NCI-H2196 (cell line): ENCODE measurements around the gene GAGE2A.
"Not testable (repeated sequence)": the region's sequence is repeated elsewhere in the genome, so short reads cannot be mapped to it uniquely, and the experiment has no call there.

Experiments
- DNase-seq: peaks from one replicate; lab custom pipeline; 2025; ENCODE audit not compliant: unreplicated experiment; lab: John Stamatoyannopoulos, UW

The GAGE2A gene, protein sequence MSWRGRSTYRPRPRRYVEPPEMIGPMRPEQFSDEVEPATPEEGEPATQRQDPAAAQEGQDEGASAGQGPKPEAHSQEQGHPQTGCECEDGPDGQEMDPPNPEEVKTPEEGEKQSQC

GRCh38 chrX:49589196-49589595 lies at the start of gene GAGE2A:
TSS of gene GAGE2A (plus strand) at chrX:49589496. CDS start at chrX:49590651, 1,155 bp downstream.
- DNase-seq, result not testable (repeated sequence)

DNA sequence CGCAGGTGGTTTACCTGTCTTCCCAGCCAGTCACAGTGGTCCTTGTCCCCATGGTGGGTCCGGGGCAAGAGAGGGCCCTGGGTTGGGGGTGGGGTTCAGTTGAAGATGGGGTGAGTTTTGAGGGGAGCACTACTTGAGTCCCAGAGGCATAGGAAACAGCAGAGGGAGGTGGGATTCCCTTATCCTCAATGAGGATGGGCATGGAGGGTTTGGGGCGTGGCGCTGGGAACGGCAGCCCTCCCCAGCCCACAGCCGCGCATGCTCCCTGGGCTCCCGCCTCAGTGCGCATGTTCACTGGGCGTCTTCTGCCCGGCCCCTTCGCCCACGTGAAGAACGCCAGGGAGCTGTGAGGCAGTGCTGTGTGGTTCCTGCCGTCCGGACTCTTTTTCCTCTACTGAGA lies 47.9 kb upstream of the GAGE2A start, which contains the start of gene GAGE12D:
Gene GAGE12D (plus strand): TSS at position 301 of the 400 bp plus-strand sequence. CDS start 1,155 bp downstream, outside the sequence.
- not testable (repeated sequence) for DNase-seq

- DNase-seq, result not testable (repeated sequence)
Measured at GRCh38 chrX:49550989-49551388, 38.3 kb upstream of the GAGE2A start, which contains the start of gene GAGE12E. TSS of gene GAGE12E (plus strand) at chrX:49551289. CDS start at chrX:49552444, 1,155 bp downstream.

DNA sequence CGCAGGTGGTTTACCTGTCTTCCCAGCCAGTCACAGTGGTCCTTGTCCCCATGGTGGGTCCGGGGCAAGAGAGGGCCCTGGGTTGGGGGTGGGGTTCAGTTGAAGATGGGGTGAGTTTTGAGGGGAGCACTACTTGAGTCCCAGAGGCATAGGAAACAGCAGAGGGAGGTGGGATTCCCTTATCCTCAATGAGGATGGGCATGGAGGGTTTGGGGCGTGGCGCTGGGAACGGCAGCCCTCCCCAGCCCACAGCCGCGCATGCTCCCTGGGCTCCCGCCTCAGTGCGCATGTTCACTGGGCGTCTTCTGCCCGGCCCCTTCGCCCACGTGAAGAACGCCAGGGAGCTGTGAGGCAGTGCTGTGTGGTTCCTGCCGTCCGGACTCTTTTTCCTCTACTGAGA lies 28.8 kb upstream of the GAGE2A start, which contains the start of gene GAGE12F:
Gene GAGE12F (plus strand): TSS at position 301 of the 400 bp plus-strand sequence. CDS start 1,155 bp downstream, outside the sequence.
- not testable (repeated sequence) for DNase-seq

DNA sequence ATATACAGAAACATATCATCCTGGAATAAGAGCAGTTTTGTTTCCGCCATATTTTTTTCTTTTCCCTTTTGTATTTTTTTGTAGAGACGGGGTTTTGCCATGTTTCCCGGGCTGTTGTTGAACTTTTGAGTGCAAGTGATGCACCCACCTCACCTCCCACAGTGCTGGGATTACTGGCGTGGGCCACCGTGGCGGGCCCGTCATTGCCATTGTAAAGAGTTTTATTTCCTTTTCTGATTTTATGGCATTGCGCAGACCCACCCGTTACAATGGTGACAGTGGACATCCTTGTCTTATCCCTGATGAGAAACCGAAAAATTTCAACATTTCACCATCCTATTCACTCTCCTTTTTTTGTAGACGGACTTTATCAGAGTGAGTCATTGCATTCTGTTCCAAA lies 20.6 kb upstream of the GAGE2A start:
- DNase-seq, result not testable (repeated sequence)

DNA sequence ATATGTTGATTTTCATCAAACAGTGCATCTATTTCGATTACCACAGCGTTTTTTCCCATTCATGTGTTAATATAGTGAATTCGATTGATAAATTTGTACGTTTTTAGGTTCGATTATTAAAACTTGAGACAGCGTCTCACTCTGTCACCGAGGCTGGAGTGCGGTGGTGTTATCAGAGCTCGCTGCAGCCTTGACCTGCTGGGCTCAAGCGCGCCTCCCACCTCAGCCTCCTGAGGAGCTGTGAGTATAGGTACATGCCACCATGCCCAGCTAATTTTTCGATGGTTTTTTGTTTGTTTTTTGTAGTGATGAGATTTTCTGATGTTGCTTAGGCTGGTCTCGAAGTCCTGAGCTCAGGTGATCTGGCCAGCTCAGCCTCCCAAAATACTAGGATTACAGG lies 20.1 kb upstream of the GAGE2A start:
- not testable (repeated sequence) for DNase-seq

- not testable (repeated sequence) for DNase-seq
Measured at GRCh38 chrX:49570100-49570499, 19.2 kb upstream of the GAGE2A start, which contains the start of gene GAGE12G. TSS of gene GAGE12G (plus strand) at chrX:49570400. CDS start at chrX:49571555, 1,155 bp downstream.

- not testable (repeated sequence) for DNase-seq
Measured at GRCh38 chrX:49579649-49580048, 9.6 kb upstream of the GAGE2A start, which contains the start of gene GAGE12H. TSS of gene GAGE12H (plus strand) at chrX:49579949. CDS start at chrX:49581104, 1,155 bp downstream.

GRCh38 chrX:49589769-49590478 lies 628 bp downstream of the GAGE2A start:
- DNase-seq, result not testable (repeated sequence)

DNA sequence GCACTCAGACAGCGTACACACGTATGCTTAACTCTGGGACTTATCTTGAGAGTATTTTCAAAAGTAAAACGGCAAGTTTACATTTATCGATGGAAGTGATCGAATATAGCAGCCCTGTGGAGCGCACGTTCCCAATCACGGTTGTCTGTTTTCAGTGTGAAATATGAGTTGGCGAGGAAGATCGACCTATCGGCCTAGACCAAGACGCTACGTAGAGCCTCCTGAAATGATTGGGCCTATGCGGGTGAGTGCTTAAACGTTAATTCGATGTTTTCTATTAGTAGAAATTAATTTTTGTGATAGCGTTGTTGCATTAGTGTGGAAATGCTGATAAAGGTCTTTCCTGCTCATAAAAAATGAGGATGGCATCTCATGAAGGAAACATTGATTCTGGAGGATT lies 1.2 kb downstream of the GAGE2A start:
- not testable (repeated sequence) for DNase-seq

DNA sequence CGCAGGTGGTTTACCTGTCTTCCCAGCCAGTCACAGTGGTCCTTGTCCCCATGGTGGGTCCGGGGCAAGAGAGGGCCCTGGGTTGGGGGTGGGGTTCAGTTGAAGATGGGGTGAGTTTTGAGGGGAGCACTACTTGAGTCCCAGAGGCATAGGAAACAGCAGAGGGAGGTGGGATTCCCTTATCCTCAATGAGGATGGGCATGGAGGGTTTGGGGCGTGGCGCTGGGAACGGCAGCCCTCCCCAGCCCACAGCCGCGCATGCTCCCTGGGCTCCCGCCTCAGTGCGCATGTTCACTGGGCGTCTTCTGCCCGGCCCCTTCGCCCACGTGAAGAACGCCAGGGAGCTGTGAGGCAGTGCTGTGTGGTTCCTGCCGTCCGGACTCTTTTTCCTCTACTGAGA lies 9.4 kb downstream of the GAGE2A start, which contains the start of gene GAGE1:
Gene GAGE1 (plus strand): TSS at position 301 of the 400 bp plus-strand sequence. CDS start 1,155 bp downstream, outside the sequence.
- DNase-seq, result not testable (repeated sequence)

DNA sequence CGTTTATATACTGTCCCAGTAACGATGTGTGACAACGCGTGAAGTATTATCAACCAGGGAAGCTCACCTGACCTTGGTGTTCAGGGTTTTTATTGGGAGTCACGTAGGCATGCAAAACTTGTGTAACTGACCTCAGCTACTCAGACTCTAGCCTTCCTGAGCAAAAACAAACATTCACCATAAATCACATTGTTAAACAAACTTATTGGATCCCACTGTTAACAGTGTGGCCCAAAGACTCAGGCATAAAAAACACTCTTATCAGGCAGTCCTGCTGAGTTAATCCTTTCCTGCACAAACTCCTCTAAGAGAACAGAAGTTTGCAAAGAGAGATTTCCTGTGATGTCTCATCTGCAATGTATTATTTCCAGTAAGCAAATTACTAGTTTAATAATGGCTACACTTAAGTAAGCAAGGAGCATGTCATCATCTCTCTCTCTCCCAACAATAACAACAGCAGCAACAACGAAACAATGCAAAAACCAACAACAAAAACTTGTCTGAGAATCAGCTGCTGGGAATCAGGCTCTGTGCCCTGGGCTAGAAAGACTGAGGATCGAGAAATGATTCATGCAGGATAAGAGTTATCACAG lies 21.5 kb downstream of the GAGE2A start:
- DNase-seq, result no peak

DNA sequence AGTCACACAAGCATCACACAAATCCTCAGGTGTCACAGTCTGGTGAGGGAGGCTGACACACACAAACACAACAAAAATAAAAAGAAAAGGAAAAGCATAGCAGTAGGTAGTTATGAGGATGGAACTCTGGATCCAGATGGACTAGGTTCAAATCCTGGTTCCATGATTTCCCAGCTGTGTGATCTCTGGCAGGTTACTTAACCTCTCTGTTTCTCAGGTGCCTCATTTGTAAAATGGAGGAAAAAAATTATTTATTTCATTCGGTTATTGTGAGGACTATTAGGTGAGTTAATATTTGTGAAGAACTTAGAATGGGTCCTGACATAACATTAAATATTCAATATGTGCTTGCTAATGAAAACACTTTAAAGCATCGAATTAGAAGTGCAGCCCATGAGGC lies 29.3 kb downstream of the GAGE2A start:
- no peak for DNase-seq

DNA sequence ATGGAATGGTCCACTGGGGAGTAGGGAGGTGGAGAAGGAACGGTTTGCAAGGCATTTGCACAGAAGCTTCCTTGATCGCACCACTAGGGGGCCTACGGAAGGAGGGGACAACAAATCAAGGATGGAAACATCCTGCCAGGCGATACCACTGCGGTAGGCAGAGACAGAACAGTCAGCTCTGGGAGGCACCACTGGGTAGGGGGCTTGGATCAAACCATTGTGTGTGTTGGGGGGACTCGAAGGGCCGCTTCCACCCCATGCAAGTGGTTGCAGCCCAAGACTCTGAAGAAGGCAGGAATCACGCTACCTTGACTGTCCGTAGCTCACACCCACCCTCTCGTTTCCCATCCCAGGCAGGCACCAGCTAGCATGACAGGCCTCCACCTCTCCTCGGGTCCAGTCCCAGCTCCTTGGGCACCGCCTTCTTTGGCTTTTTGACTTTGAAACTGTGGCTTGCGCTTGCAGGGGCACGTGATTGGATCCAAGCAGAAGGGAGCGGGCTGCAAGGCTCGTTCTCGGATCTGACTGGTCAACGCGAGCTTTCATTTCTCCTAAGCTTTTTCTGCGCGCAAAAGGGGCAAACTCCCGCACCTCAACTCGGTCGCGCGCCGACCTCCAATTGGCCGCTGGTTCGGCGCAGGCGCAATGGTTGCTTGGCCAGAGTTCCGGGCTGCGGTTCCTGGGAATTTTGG lies 37.9 kb downstream of the GAGE2A start:
- DNase-seq, result no peak

DNA sequence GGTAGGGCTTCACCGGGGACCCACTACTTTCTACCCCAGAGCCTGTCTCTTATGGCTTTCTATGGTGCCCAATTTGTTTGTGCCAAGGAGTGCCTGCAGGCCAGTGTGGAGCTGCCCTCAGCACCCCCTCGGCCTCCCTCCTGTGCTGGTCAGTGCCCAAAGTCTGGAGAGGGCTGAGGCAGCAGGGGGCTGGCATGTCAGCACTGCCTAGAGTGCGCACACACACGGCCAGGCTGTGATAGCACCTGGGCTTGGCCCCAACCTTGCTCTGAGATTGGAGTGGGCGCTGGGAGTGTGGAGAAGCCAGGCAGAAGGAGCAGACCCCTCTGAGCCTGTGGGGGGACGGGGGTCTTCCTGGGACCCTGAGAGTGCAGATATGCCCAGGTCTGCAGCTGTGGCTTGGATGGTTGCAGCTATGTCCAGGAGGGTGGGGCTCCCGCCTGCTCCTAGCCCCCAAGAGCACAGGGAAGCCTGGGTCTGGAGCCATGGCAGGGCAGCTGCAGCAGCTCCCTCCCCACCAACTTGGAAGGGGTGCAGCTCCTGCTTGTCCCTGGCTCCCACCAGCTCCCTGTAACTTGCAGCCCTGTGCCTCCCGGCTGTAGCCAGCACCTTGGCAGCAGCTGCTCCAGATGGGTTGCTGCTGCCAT lies 55.8 kb downstream of the GAGE2A start:
- no peak for DNase-seq
